Activated effector memory CD4-positive, alpha-beta T cell treated with Interleukin-2 at 50 U/mL for 16 hours (primary cell): Measurements from ENCODE around the gene ICAM5.
"Not testable (repeated sequence)": the region's sequence is repeated elsewhere in the genome, so short reads cannot be mapped to it uniquely, and the experiment has no call there.

Experiments
- DNase-seq: peaks from one replicate; pipeline ENCODE4 v3.0.0-alpha.2; 2020

The ICAM5 gene

DNA sequence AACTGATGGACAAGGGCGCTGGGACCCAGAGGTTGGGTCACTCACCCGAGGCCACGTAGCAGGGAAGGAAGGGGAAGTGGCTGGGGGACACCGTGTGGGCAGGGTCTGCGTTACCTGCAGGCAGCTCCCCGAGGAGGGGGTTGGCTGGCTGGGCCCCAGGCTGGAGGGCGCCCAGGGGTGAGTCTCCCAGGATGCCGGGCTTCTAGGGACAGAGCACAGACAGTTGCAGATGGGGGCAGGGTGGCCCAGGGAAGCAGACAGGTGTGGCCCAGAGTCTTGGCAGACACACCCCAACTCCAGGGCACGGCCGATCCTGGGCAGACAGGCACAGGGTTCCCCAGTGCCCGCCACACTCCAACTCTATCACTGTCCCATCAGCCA lies 31.7 kb downstream of the ICAM5 start:
- no peak for DNase-seq

DNA sequence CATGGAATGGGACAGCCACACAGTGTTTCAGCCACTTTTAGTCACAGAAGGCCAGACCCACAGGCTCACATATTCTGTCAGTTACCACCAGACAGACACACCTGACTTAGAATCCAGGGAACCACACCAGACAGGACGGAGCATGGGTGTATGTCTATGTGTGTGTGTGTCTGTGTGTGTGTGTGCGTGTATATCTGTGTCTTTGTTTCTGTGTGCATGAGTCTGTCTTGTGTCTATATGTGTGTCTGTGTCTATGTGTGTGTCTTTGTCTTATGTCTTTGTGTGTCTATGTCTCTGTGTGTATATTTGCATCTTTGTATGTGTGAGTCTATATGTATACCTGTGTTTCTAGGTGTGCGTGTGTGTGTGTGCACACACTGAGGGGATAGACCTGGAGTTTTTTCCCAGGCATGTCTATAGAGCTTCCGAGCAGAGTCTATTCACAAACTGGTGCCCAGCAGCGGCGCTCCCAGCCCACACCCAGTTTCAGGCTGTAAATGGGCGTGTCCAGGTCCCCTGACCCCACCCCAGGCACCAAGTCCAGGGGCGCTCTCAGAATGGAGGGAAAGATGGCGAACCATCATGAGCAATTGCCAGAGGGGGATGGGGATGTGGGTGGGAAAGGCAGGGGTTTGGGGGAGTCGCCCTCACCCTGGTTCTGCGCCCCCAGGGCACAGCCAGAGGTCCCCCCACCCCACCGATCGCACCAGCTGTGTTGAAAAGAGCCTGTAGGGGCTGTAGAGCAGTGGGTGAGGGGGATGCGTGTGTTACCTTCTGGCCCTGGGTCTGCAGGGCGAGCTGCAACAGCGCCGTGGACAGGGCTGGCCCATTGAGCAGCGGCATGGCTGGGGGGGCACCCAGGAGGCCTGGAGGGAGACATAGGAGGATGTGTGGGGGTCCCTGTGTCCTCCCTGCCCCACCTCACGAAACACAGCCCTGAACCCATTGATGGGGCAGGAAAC lies 32.4 kb downstream of the ICAM5 start:
- no peak for DNase-seq

DNA sequence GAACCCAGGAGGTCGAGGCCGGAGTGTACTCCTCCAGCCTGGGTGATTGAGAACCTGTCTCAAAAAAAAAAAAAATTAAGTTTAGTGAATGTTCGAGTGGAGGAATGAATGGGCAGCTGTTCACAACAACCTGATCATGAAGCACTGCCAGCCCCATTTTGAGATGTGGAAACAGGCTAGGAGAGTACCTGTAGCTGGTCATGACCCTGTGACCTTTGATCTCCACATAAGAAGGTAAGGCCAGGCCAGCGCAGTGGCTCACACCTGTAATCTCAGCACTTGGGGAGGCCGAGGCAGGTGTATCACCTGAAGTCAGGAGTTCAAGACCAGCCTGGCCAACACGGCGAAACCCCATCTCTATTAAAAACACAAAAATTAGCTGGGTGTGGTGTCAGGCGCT lies 36.0 kb downstream of the ICAM5 start:
- DNase-seq: no peak

DNA sequence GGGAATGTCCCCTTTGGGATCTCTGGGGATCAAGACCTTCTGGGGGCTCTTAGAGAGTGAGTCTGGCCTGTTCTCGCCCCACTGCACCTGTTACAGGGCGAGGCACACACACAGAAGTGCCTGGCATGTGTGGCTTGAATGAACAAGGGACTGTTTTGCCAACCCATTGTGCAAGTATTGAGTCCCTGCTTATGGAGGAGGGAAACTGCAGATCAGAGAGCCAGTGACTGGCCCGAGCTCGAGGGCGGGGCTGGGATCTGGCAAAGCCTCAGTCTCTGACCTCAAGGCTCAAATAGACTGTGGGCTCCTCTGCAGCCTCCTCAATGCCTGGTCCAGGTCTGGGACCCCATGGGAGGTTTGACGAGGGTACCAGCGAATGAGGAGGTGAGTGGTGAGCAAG lies 38.0 kb downstream of the ICAM5 start:
- no peak for DNase-seq

DNA sequence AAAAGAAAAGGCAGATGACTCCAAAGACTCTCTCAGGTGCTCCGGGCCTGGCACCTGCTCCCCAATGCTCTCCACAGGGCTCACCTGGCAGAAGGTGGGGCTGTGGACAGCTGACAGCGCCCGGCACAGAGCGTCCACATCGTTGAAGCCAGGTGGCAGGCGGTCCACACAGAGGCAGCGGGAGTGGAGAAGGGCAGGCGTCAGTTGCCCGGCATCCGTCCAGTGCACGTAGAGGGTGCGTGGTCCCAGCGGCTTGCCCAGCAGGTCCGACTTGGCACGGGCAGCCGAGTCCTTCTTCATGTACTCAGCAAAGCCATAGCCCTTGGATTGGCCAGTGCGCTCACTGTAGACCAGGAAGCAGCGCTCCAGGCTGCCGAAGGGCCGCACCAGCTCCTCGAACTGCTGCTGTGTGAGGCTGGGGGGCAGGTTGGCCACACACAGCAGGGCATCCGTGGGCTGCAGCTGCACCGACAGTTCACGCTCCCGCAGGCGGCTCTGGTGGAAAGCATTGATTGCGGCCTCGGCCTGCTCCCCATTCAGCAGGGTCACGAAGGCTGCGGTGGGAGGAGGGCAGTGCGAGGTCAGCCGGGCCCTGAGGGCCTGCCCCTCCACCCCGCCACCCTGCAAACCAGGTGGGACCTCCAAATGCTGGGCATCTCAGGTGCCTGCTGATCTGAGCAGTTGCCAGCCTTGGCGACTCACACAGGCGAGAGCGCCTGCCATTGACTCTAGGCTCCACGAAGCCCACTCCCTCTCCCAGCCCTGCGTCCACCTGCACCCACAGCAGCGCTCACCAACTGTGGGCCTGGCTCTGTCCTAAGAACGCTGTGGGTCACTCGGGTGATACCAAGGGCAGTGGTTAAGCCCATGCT lies 39.0 kb downstream of the ICAM5 start:
- no peak for DNase-seq

DNA sequence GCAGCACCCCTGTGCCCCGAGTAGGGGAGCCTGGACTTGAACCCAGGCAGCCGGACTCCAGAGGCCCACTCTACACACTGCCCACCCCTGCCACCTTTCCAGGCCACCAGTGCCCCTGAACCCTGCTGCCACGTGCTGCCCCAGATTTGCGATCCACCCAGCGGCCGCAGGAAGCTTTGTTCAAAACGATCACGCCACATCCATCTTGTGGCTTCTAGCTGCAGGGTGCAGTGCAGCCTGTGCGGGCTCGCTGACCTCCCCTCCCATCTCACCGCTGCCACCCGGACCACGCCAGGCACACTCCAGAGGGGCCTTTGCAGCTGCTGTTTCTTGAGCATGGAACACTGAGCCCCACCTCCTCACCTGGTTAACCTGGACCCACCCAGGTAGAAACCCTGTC lies 39.8 kb downstream of the ICAM5 start:
- no peak for DNase-seq

DNA sequence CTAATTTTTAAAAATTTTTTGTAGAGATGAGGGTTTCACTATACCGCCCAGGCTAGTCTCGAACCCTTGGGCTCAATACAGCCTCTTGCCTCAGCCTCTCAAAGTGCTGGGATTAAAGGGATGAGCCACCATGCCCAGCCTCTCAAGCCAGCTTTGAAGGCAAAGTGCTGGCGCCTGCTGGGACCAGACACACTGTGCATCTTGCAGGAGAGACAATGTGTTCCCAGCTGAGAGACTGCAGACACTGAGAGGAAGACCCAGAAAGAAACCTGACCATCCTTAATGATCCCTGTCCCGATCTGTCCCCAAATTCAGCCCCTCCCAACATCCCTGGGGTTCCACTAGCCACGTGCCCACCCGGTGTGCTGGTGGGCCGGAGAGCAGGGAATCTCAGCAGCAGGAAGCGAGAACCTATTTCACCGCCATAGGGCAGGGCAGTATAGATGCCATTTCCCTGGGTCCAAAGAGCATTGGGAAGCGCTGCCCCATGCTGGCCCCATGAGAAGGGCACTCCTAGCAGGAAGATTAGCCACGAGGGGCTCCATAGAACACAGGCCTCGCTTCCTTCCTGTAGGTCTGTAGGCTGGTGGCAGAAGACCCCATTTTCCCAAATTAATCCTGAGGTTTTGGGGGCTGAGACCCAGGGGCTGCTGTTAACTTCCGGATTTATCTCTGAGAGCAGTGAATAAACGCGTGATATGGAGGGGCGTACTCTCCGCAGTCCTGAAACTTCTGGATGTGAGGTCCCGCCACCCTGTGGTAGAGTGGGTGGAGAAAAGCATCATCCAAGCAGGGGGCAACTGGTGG lies 42.6 kb downstream of the ICAM5 start:
- DNase-seq: no peak

DNA sequence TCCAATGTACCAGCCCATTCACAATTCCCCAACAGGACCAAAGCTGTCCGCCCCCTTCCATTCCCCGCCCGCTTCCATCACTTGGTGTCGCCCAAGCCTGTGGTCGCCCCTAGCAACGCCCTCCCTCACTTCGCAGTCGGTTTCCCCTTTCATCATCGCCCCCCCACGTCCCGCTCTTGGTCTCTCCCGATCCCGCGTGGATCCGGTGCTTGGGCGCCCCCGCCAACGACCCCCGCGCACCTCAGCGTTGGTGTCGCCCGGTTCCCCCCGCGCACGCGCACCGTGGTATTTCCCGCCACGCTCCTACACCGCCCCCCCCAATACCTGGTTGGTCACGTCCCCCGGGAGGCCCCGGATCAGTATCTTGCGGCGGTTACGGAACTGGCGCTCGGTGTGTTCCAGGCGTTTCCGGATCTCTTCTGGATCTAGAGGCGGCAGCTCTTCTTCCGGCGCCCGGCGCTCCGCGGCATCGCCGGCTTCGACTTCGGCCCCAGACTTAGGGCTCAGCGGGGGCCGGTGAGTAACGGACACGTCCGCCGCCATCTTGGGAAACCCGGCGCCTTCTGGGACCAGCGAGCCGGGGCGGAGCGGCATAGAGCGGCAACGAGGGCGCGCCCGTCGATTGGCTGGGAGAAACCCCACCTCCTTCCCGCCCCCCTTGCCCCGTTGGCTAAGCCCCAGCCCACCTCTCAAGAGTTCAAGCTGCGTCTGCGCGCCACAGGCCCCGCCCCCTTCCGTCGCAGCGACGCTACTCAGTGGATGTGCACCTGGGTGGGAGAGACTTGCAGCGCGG lies 43.4 kb downstream of the ICAM5 start, which contains the start of gene RAVER1:
RAVER1 (minus strand) TSS at position 565 of the 793 bp plus-strand sequence; CDS start at position 543, 22 bp downstream.
- peak; percentile 97 for DNase-seq

DNA sequence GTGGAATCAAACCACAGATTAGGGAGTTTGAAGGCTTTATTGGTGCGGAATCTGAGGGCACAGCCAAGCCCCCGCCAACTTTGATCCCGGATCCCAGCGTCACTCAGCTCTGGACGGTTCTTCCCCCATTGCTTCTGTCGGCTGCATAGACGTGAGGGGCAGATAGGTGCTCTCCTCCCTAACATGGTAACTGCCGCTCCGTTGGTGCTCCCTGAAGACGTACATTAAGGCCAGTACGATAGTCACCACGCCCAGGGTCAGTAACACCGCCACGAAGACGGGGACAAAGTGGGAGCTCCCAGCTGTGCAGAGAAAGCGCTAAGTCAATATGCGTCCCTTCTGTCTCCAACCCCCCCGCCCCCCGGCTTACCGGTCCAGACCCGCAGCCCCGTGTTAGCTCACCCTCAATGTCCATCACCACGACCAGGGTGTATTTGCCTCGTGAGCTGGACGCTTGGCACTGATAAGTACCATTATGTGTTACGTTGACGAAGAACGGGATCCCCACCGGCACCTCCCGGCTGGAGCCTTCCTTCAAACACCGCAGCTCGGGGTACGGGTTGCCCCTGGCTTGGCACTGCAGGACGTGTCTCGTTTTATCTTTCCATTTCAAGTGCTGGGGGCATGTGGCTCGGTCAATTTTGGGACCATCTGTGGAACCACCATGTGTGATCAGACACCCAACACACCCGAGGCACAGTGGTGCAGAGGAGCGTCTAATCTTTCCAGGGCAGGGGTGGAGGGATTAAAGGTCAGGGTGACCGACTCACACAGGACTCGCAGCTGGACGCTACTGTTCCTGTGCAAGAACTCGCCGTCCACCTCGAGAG lies 44.2 kb downstream of the ICAM5 start:
- DNase-seq: no peak

DNA sequence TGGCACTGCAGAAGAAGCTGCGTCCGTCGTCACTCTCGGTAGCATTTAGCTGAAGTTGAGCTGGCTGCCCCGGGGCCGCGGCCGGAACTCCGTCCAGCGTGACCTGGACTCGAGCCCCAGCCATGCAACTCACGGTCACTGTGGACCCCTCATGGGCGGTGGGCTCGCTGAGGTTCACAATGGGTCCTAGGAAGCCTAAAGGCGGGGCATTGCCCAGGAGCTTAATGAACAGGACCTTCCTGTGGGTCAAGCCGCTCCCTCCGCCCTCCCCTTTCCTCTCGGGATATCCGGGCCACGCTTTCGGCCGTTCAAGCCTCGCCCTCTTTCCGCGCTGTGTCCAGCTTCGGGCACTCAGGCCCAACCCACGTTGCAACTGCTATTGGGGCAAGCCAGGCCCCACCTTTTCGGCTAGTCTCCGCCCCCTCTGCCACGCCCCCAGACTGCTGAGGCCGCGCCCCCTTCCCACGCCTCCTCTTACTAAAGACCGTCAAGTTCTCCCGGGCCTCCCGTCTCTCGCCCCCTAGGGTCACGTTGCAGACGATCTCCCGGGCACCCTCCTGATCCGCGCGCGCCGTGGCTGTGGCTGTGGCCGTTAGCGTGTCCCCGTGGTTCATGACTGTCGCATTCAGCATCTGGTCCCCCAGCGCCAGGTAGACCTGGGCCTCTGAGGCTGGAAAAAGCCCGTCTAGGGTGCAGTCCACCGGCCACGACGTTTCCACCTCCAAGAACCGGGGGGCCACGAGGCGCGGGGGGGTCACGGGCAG lies 45.0 kb downstream of the ICAM5 start:
- no peak for DNase-seq

DNA sequence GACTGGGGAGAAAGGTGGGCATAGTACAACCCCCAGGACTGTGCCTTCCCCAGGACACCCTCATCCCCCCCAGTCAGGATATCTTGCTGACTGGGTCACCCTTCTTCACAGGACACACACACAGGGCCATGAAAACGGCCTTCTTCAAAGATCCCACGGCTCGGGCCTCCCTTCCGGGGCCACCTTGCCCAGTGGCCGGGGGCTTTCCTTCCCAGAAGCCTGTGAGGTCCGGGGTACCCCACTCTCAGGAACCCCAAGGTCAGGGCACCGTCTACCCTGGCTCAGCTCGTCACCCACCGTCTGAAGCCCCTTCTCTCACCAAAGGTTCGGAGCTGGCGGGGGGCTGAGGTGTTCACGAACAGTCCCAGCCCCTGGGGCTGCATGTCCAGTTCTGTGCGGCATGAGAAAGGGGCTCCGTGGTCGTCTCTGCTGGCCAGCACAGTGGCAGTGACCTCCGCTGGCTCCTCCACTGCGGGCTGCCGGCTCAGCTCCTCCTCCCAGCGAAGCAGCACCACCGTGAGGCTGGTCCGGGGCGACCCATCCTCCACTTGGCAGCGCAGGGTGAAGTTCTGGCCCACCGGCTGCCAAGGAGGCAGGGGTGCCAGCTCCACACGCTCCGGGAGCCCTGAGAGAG lies 45.7 kb downstream of the ICAM5 start:
- DNase-seq: no peak

DNA sequence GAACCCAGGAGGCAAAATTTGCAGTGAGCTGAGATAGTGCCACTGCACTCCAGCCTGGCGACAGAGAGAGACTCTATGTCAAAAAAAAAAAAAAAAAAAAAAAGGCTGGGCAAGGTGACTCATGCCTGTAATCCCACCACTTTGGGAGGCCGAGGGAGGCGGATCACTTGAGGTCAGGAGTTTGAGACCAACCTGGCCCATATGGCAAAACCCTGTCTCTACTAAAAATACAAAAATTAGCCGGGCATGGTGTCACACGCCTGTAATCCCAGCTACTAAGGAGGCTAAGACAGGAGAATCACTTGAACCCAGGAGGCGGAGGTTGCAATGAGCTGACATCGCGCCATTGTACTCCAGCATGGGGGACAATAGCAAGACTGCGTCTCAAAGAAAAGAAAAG lies 47.0 kb downstream of the ICAM5 start:
- not testable (repeated sequence) for DNase-seq

DNA sequence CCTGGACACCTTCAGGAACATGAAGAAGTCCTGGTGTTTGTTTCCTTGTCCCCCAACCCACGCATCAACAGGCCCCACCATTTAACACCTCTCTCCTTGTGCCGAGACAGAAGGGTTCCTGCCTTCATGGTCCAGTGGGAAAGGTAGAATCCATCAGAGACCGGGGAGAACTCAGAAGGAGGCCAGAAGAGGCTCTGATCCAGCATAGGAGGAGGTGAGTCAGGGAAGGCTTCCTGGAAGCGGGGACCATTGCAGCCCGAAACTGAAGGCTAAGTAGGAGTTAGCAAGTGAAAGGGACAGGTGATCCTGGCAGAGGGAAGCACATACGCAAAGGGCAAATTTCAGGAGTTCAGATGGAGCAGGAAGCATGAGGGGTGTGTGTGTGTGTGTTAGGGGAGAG lies 49.2 kb downstream of the ICAM5 start:
- DNase-seq: no peak

DNA sequence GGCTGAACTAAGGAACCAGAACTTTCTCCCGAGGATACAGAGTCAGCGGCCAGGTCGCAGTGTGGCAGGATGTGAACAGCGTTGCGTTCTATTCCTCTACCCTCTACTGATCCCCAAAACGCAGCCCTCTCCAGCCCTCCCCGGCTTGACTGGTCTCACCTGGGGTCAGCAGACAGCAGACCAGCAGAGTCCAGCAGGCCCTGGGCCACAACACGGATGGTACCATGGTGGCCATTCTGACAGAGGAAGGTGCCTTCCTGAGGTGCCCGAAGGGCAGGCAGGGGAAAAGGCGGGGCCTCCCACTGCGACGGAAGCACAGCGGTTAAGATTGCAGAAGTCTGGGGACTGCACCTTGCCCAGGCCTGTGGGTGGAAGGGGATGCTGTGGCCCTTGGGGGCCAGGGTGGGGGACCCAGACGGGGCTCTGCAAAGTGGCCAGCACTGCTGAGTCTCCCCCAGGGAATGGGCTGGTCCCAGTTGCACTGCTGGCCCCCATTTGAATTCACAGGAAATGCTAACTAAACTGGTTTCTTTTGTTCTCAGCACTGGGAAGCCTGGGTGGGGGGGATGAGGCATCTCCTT lies 49.7 kb downstream of the ICAM5 start, which contains the start of gene ICAM3:
ICAM3 (minus strand) TSS at position 245 of the 581 bp plus-strand sequence; CDS start at position 235, 10 bp downstream.
- peak; percentile 57 for DNase-seq

DNA sequence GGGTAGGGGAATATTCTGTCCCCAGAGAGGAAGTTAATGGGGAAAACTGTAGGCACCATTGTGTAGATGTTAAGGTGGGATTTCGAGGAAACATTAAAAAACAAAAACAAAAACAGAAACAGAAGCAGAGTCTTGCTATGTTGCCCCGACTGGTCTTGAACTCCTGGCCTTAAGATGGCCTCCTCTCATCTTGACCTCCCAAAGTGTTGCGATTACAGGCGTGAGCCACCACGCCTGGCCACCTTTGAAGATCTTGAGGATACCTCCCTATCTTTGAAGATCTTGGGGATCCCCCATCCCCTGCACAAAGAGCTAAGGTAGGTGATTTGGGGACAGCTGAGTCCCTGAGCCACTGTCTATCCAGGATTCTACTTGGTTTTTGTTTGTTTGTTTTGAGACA lies 50.2 kb downstream of the ICAM5 start:
- no peak for DNase-seq

DNA sequence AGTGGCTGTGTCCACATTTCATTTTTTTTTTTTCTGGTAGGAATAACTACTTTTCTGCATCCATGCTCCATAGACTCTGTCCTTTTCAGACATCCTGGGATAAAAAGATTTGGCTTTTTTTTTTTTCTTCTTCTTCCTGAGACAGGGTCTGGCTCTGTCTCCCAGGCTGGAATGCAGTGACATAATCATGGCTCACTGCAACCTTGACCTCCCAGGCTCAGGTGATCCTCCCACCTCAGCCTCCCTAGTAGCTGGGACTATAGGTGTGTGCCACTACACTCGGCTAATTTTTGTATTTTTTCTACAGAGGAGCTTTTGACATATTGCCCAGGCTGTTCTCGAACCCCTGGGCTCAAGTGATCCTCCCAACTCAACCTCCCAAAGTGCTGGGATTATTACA lies 53.7 kb downstream of the ICAM5 start:
- no peak for DNase-seq

DNA sequence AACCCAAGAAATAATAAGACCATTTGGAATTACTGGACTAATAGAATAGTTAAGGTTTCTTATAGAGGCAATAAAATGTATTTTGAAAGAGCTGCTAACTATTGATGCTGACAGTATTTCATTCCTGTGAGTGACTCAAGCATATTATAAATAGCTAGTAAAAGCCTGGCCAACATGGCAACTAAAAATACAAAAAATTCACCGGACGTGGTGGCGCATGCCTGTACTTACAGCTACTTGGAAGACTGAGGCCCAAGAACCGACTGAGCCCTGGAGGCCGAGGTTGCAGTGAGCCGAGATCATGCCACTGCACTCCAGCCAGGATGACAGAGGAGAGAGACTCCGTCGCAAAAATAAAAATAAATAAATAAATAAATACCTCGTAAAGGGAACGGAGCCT lies 55.0 kb downstream of the ICAM5 start:
- DNase-seq: no peak
